ENCODE results near the gene CCNT2.
"Not testable (repeated sequence)": the region's sequence is repeated elsewhere in the genome, so short reads cannot be mapped to it uniquely, and the experiment has no call there.

Gene CCNT2

DNA sequence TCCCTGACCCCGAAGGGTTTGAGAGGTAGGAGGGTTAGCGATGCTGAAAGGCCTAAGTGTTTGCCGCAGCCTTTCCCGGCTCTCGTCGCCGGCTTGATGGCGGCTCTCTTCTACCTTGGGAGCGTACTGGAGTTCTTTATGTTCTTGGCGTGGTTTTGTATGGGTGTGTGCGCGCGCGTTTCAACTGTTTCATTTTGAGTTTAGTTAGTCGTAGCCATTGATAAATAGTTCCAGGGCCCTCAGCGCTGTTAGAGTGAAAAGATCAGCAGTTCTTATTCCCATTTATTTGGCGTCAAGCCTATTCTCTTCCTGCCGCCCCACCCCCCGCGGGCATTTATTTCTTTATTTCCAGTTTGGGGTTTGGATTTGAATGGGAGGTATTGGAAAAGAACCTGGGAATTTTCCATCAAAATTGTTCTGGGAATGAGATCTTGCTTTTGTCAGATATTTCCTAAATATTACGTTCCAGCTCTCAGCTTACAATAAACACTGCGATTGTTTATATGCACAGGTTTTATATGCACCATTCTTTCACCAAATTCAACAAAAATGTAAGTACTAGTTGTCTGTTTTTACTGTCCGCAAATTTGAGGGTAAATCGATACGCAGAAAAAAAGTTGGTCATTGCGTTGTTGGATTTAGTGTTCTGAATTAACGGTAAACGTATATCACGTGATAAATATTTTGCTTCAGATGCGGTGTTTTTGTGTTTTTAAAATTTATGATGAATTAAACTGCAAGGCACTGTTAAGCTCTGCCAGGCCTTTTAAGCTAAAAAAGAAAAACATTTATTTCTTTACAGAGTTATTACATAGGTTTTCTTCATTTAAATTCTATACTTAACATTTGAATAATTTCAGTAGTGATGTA is 954 bp downstream of the CCNT2 start:
- no peak for DNase-seq

DNA sequence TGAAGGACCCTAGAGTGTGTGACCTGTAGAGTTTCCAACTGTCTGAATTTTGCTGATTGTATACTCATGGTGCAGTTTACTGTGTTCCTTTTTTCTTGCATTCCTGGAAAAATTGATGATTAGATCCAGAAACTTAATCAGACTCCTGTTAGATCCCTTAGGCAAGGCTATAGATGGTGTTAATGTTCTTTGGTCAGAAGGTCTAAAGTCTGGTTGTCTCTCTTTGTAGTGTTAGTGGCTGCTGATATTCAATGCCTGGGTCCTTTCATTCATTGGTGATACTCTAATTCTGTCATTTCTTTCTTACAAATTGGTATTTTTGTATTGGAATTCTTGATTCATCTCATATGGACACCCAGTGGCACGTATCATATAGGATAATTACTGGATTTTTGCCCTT is 6.3 kb downstream of the CCNT2 start:
- DNase-seq = no peak

DNA sequence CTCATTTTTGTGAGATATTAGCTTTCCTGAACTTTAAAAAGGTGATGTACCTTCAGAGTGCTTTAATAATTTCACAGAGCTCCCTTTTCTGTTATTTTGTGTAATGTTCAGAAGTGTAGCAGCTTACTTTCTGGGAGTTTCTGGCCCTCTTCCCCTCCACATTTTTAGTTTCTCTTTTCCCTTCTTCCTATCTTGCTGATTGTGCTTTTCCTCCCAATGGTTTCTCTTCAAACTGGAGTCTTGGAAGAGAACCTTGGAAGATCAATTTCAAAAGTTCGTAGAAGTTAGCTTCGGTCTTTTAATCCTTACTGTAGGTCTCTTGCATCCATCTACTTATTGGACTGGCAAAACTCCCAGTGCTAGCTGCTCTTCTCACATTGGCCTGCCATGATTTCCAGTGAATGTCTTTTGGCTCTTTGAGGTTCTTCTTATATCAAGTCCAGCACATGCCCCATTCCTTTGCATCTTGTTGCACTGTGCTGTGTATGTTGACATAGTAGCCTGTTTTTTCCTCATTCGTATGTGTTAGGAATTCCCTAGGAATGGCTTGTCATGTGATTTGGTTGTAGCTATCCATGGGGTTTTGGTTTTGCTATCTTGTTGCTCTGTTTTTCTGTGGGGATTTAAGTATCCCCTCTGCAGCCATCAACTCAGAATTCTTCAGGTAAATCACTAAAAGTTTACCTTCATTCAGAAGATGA is 7.8 kb downstream of the CCNT2 start:
- no peak for DNase-seq

DNA sequence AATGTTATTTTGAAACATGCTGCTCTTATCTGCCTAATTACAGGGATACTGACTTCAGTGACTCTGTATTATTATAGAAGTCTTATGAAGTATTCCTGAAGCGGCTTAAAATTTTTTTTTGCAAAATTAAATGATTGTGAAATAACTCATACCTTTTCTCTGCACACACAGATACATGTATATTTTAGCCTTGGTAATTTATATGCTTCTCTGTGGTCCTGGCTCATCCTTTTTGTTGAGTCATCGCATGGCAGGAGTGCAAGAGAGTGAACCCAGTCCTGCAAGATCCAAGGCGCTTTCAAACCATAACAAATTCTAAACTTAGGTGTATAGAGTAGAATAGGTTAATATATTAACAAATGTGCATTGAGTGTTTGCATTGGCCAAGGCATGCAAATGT is 8.6 kb downstream of the CCNT2 start:
- no peak for DNase-seq

DNA sequence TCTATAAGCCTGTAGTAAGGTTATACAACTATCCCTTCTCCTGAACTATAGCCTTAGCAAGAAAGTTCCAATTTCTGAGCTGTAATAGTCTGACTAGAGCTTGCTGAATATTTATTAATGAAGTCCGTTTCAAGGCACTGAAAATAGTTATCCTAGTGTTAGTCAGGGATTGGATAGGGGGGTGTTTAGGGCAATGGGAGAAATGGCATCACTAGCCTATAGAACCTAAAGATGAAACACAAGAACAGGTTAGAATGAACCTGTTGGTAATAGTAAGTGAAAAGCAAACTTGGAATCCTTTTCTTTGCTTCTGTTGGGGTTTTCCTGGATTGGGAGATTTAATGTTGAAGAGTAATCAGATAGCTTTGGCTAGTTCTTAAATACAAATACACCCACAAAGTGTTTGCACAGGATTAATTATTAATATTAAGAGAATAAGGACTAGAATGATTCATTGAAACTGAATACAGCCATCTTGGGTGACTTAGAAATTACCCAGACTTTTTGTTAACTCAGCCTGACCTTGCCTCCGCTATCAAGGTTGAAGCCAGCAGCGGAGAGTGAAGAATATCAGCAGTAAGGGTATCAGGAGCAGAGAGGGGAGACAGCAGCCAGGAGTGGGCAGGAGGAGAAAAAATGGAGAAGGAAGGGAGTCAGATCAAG is 14.4 kb downstream of the CCNT2 start:
- DNase-seq = no peak

DNA sequence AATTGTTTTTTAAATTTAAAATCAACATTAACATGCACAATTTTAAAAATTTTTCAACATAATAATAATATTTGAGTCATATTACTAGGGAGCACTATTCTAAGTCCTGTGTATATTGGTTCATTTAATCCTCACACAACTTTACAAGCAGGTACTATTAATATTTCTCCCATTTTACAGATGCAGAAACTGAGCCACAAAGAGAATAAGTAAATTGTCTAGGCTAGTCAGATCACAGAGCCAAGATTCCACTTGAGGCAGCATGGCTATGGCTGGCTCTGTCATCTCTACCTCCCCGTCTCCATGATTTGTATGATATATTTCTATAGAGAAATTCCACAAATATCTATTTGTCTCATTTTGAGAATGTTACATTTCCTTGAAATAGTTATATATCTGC is 15.1 kb downstream of the CCNT2 start:
- no peak for DNase-seq

DNA sequence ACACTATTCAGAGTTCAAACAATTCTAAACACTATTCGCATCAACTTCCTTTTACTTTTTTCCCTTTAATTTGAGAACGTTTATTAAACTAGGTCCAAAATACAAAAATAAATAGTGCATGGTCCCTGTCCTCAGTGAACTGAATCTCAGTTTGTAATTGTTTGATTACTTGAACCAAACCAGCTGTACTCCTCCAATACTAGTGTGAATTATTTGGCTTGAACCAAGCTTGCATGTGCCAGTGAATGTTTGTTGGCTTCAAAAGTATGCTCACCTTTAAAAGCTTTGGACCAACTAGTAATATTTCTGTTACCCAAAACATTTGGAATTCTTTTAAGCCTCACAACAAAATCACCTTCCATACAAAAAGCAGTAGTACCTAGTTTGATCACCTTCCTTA is 15.5 kb downstream of the CCNT2 start:
- DNase-seq = no peak

DNA sequence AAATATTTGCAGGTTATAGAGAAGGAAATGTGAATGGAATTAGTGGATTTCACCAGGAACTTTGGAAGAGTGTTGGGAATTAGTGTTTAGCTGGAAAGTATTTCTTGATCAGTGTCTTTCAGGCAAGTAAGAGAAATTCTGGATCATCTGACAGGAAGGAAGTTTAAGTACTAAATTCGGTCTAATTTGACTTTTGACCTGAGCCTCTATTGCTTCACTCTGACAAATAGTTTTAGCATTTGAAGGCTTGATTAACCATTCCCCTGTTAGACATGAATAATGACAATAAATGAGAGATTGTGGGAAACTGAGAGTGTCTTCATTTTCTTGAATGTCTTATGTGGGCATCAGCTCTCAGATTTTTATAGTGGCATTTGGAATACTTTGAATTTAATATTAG is 16.0 kb downstream of the CCNT2 start:
- DNase-seq = no peak

DNA sequence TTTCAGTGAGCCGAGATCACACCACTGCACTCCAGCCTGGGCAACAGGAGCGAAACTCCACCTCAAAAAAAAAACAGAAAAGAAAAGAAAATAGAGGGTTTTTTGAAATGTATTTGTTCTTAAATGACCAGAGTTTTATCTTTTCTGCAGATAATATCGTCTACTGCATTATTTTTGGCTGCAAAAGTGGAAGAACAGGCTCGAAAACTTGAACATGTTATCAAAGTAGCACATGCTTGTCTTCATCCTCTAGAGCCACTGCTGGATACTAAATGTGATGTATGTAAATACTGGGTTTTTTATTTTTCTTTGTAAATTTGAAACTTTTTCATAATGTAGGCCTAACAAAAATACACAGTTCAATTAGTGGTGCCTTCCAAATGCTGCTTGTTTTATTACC is 18.1 kb downstream of the CCNT2 start:
- DNase-seq = no peak

DNA sequence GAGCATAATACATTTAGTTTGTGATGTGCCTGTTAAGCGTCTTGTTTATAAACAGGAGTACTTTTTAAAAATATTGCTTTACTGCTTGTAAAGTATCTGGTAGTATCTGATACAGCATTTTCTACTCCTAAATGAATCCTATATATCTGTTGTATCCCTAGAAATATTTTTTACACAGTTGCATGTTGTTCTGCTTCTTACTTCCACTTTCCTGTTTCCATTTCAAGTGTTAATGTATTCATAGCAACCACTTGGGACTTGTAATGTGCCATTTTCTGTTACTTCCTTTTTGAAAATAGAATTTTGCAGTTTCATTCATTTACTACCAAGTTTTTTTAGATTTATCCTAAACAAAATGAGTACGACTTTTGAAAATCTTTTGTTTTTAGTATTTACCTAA is 24.9 kb downstream of the CCNT2 start:
- DNase-seq = no peak

DNA sequence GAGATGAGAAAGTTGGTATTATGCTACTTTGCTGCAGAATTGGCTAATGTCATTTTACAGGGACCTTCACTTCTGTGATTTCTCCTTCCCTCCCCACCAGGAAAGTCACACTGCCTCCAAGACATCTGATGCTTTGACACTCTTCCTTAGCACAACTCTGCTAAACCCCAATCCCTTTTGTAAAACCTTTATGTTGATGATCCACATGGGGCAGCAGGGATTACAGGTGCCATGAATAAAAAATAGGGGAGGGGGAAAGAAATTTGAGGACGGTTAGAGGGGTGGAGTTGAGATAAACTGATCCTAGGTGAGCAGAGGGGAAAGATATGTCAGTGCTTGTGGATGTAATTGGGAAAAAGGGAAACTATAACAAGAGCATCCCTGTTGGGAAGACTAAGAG is 26.4 kb downstream of the CCNT2 start:
- DNase-seq = no peak

DNA sequence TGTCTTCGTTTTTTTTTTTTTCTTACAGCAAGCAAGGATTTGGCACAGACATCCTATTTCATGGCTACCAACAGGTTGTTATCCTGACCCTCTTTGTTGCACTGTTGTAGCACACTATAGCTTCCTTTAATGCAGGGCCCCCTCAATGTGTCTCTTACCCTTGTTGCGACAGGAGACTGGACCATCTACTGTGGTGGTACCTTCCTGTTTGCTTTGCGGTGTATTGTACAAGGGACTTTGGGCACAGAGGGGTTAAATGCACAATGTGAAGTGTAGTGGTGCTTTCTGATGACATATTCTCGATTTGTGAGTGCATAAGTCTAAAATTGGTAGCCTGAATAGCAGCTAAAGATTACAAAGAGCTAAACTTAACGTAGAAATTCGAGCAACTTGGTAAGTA is 27.5 kb downstream of the CCNT2 start:
- no peak for DNase-seq

DNA sequence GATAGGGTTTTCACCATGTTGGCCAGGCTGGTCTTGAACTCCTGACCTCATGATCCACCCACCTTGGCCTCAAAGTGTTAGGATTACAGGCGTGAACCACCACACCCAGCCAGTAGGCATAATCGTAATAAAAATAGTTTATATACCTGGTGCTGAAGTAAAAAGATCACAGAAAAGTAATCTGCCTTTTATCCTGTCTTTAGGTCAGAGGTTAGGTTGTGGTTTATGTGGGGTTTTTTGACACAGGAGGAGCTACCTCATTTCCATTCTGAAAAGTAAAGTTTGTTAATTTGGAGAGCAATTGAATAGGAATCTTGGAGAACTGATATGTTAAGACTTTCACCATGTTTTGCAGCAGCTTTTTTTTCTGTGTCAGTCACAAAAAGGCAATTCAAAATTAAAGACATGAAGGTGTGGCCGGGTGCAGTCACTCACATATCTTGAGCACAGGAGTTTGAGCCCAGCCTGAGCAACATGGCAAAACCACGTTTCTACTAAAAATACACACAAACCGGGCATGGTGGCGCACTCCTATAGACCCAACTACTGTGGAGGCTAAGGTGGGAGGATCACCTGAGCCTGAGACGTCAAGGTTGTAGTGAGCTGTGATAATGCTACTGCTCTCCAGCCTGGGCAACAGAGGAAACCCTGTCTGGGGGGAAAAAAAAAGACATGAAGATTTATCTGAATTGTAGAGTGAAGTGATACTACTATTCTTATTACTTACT is 31.5 kb downstream of the CCNT2 start:
- DNase-seq = no peak

DNA sequence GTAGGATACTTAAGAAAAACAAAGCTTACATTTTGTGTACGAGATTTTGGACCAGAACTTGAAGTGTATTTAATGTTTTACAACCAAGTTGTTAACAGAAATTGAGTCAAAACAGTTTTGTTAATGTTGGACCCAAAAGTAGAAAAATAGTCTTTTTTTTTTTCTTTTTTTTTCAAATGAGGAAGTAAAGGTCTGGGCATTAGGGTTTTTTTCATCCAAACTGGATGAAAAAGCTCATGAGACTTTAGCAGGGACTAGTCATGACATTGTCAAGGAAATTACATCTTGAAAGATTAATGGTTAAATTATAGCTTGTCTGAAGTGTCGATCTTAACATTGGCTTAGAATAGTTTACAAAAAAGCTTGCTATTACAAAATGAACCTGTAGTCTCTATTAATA is 32.3 kb downstream of the CCNT2 start:
- DNase-seq = no peak

DNA sequence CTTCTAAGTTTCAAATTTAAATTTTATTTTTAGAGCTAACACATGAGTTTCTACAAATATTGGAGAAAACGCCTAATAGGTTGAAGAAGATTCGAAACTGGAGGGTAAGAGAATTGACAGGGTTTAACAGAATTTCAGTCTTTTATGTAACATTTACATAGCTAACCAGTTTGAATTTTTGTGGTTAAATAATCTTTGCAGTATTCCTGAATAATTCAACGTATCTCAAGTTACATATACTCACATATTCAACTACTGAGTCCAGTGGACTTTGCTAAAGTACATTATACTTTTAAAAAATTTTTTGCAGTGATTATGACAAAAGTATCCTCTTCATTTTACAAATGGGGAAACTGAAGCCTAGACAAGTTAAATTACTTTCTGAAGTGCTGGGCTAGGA is 34.0 kb downstream of the CCNT2 start:
- no peak for DNase-seq

DNA sequence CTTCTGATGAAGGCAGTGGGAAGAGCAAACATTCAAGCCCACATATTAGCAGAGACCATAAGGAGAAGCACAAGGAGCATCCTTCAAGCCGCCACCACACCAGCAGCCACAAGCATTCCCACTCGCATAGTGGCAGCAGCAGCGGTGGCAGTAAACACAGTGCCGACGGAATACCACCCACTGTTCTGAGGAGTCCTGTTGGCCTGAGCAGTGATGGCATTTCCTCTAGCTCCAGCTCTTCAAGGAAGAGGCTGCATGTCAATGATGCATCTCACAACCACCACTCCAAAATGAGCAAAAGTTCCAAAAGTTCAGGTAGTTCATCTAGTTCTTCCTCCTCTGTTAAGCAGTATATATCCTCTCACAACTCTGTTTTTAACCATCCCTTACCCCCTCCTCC is 35.4 kb downstream of the CCNT2 start:
- no peak for DNase-seq

DNA sequence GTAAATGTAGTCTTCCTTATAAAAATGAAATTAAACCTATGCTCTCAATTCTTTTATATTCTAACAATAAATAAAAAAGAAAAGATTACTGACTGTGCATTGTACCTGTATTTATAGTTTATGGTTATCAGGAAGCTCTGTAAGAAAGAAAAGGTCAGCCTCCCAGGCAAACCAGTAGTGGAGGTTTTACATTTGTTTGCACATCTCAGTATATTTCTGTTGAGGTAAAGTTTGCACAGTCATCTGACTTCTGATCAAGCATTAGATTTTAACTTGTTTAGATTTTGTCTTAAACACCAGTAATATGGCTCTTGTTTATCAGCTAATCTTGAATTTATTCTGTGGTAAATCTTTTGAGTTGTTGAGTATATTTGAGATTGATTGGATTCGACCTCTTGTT is 37.1 kb downstream of the CCNT2 start:
- DNase-seq = no peak

DNA sequence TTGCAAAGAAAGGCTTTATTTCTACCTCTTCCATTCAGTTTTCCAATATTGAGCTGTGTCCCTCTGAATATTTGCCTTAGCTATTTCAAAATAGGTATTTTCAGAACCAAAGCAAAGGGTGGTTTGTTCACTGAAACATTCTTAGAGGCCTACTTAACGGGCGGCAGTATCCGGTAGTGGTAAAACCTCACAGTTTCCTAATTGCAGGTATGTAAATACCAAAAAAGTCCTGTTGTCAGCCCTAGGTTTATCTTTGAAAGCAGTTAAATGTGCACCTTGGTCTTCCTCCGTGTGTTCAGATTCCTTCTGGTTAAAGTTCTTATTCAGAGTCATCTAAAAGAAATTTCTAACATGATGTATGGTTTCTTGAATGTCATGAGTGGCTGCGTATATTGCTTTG is 38.9 kb downstream of the CCNT2 start:
- DNase-seq = no peak

DNA sequence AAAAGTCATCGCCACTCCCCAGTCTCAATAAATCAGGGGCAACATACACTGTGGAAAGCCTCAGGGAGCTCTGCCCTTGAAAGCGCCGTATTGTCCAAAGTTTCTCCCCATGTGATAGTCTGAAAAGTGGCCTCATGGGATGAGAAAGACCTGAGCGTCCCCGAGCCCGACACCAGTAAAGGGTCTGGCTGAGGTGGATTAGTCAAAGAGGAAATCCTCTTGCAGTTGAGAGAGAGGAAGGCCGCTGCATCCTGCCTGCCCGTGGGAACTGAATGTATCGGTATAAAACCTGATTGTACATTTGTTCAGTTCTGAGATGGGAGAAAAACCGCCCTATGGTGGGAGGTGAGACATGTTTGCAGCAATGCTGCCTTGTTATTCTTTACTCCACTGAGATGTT is 48.5 kb downstream of the CCNT2 start:
- not testable (repeated sequence) for DNase-seq

DNA sequence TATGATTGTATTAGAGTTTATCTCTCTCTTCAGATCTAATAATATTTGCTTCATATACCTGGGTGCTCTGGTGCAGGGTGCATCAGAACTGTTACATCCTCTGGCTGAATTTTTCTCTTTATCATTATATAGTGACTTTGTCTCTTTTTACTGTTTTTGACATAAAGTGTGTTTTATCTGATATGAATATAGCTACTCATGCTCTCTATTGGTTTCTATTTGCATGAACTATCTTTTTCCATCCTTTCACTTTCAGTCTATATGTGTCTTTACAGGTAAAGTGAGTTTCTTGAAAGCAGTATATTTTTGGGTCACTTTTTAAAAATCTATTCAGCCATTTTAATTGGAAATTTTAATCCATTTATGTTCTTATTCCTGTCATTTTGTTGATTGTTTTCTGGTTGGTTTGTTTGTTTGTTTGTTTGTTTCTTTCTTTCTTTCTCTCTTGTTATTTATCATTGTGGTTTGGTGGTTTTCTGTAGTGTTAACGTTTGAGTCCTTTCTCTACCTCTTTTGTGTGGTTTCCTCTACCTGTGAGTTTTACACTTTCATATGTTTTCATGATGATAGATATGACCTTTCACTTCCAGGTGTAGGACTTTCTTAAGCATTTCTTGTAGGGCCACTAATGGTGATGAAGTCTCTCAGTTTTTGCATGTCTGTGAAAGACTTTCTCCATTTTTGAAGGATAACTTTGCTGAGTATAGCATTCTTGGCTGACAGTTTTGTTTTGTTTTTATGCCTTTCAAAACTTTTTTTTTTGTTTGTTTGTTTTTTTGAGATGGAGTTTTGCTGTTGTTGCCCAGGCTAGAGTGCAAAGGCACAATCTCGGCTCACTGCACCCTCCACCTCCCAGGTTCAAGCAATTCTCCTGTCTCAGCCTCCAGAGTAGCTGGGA is 54.9 kb downstream of the CCNT2 start:
- DNase-seq = no peak

DNA sequence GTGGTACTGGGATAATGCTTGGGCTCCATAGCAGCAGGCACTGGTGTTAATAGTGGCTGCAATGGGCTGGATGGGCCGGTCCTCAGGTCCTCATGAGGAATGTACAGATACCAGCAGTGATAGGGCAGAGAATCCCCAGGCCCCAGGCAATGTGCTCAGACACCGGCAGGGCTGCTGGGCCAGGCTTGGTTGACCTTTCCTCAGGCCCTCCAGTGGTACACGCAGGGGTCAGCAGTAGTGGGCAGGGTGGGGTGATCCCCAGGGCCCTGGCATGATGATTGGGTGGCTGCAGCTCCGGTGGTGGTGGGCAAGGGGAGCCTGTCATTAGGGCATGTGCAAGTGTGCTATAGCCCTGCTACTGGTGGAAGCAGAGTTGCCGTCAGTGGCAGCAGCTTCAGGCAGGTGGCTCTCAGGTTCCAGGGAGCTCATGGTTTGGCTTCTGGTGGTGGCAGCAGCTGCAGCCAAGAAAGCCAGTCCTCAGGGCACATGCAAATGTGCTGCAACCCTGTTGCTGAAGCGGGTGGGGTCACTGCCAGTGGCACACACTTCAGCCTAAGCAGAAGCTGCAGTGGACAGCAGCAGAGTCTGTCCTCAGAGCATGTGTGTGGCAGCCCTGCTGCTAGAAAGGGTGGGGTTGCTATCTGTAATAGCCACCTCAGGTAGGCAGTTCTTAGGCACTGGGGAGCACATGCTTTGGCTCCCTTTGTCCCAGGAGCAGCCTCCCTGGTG is 56.8 kb downstream of the CCNT2 start:
- DNase-seq = no peak

All from amniotic stem cell (primary cell).